ENCODE measurements around the gene GABRD.

DNA sequence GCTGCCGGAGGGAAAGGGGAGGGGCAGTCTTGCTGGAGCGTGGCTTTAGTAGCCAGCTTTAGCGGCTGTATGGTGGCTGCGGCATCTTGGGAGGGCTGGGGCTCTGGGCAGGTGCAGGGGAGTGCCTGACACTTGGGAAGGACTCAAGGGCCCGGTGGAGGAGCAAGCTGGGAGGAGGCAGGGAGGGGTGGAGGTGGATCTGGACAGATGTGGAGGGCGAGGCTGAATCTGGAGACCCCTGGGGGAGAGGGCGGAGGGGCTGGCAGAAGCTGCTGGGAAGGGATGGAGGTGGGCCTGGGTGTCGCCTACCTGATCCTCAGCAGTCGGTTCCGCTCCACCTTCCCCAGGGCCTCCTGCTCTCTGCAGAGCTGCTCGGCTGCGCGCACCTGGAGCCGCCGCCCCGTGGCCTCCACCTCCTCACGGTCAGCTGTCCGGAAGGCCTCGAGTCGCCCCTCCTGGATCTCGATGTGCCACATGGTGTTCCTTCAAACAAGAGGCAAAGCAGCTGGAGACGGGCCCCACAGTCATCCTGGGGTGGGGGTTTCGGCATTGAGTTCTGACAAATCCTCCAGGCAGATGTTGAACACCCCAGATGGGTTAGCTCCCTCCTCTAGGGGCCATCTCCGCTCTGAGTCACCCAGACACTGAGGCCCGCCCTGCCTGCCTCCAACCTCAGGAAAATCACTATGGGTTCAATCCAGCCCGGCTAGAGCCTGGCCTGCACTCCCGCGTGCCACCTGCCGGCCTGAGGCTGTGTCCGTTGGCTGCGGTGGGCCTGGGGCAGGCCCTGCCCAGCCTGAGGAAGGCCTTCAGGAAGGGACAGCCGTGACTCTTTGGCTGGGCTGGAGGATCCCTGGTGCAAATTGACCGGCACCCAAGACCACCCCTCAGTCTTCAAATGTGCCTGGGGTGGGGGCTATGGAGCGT, 45.2 kb upstream of the GABRD start:
- TF ChIP-seq, protein P1, sequence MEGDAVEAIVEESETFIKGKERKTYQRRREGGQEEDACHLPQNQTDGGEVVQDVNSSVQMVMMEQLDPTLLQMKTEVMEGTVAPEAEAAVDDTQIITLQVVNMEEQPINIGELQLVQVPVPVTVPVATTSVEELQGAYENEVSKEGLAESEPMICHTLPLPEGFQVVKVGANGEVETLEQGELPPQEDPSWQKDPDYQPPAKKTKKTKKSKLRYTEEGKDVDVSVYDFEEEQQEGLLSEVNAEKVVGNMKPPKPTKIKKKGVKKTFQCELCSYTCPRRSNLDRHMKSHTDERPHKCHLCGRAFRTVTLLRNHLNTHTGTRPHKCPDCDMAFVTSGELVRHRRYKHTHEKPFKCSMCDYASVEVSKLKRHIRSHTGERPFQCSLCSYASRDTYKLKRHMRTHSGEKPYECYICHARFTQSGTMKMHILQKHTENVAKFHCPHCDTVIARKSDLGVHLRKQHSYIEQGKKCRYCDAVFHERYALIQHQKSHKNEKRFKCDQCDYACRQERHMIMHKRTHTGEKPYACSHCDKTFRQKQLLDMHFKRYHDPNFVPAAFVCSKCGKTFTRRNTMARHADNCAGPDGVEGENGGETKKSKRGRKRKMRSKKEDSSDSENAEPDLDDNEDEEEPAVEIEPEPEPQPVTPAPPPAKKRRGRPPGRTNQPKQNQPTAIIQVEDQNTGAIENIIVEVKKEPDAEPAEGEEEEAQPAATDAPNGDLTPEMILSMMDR (IDR thresholded peaks at IDR 0.05; ENCODE audit: extremely low read depth in 1 of 2, insufficient read depth in 1 of 2, low read depth in 1 of 2, low read length in 2 of 2) = no peak
- TF ChIP-seq JUN (IDR thresholded peaks at IDR 0.05; ENCODE audit: borderline replicate concordance, insufficient read depth, insufficient read length, low read depth) = no peak
- TF ChIP-seq EZH2 (IDR thresholded peaks at IDR 0.05; ENCODE audit: borderline replicate concordance, low read depth, low read length, severe bottlenecking) = no peak
- TF ChIP-seq POLR2A (IDR thresholded peaks at IDR 0.05; ENCODE audit: low read depth, low read length) = no peak
- no peak for TF ChIP-seq POLR2AphosphoS5 (IDR thresholded peaks at IDR 0.05; ENCODE audit: insufficient read depth, low read depth, low read length)
- TF ChIP-seq, protein P2, sequence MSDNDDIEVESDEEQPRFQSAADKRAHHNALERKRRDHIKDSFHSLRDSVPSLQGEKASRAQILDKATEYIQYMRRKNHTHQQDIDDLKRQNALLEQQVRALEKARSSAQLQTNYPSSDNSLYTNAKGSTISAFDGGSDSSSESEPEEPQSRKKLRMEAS (IDR thresholded peaks at IDR 0.05; ENCODE audit: insufficient read depth, insufficient read length) = no peak
- no peak for TF ChIP-seq FOS (IDR thresholded peaks at IDR 0.05; ENCODE audit: borderline replicate concordance, insufficient read depth, low read length)
- no peak for TF ChIP-seq MYC (IDR thresholded peaks at IDR 0.05; ENCODE audit: low read depth, low read length)

Data from endothelial cell of umbilical vein (primary cell).